ENCODE results near the gene SNX10. TPM values are rescaled to one million over a fixed set of nuclear protein-coding genes. Genes with fewer than 3 reads are reported as not detected.

SNX10 gene
- total RNA-seq, 1 donor from 2014 or later = 5.2 TPM

- intact Hi-C loops (cut with DNase I) = loop anchor here (5.0 to 10.0 kb wide), 2 partner anchors 495 to 797 kb away; partner anchors contain the start of genes HOXA9 and SKAP2
- TF ChIP-seq POLR2AphosphoS5 (IDR thresholded peaks at IDR 0.05; ENCODE audit: insufficient read depth in 1 of 2, low read depth in 1 of 2) (no peak), CTCF (IDR thresholded peaks at IDR 0.05) (no peak), POLR2A (IDR thresholded peaks at IDR 0.05) (no peak)
- Histone ChIP-seq H3K9me3 (no peaks in the 10 kb centered on the region), H3K27me3 (no peaks in the 10 kb centered on the region), H3K36me3 (no peaks in the 10 kb centered on the region), H3K4me3 (no peak overlapping the region), H3K27ac (no peak overlapping the region), H3K4me1 (no peaks in the 10 kb centered on the region)
- no peak for DNase-seq (ENCODE audit: extremely low spot score in 2 of 2)
Measured at GRCh38 chr7:26370011-26370410, 78.3 kb downstream of the SNX10 start.

GRCh38 chr7:26372249-26372648, 80.6 kb downstream of the SNX10 start:
- H3K4me1 ChIP-seq = peaks cover 16% of the 10 kb centered on the region
- TF ChIP-seq POLR2A (IDR thresholded peaks at IDR 0.05) (no peak), CTCF (IDR thresholded peaks at IDR 0.05) (no peak), POLR2AphosphoS5 (IDR thresholded peaks at IDR 0.05; ENCODE audit: insufficient read depth in 1 of 2, low read depth in 1 of 2) (no peak)
- no peak overlapping the region for H3K27ac ChIP-seq
- H3K36me3 ChIP-seq = no peaks in the 10 kb centered on the region
- H3K9me3 ChIP-seq = no peaks in the 10 kb centered on the region
- no peaks in the 10 kb centered on the region for H3K27me3 ChIP-seq
- H3K4me3 ChIP-seq = no peak overlapping the region
- intact Hi-C loops (cut with DNase I) = loop anchor here (5.0 to 10.0 kb wide), 2 partner anchors 493 to 795 kb away; partner anchors contain the start of genes HOXA9 and SKAP2
- DNase-seq (ENCODE audit: extremely low spot score in 2 of 2) = no peak

GRCh38 chr7:26372704-26373103, 81.0 kb downstream of the SNX10 start:
- Histone ChIP-seq H3K4me1 (peaks cover 20% of the 10 kb centered on the region), H3K27me3 (no peaks in the 10 kb centered on the region), H3K9me3 (no peaks in the 10 kb centered on the region), H3K36me3 (no peaks in the 10 kb centered on the region), H3K4me3 (no peak overlapping the region), H3K27ac (no peak overlapping the region)
- intact Hi-C loops (cut with DNase I) = loop anchor here (5.0 to 10.0 kb wide), 2 partner anchors 492 to 795 kb away; partner anchors contain the start of genes HOXA9 and SKAP2
- TF ChIP-seq CTCF (IDR thresholded peaks at IDR 0.05) = no peak
- TF ChIP-seq POLR2A (IDR thresholded peaks at IDR 0.05) = no peak
- no peak for TF ChIP-seq POLR2AphosphoS5 (IDR thresholded peaks at IDR 0.05; ENCODE audit: insufficient read depth in 1 of 2, low read depth in 1 of 2)
- no peak for DNase-seq (ENCODE audit: extremely low spot score in 2 of 2)

- DNase-seq (ENCODE audit: extremely low spot score in 2 of 2) = no peak
- Histone ChIP-seq H3K36me3 (no peaks in the 10 kb centered on the region), H3K4me3 (no peak overlapping the region), H3K9me3 (no peaks in the 10 kb centered on the region), H3K4me1 (peaks cover 21% of the 10 kb centered on the region), H3K27me3 (no peaks in the 10 kb centered on the region), H3K27ac (peak overlapping the region; percentile 1)
- TF ChIP-seq POLR2A (IDR thresholded peaks at IDR 0.05) = no peak
- no peak for TF ChIP-seq POLR2AphosphoS5 (IDR thresholded peaks at IDR 0.05; ENCODE audit: insufficient read depth in 1 of 2, low read depth in 1 of 2)
- TF ChIP-seq CTCF (IDR thresholded peaks at IDR 0.05) = no peak
- intact Hi-C loops (cut with DNase I) = loop anchor here (5.0 to 10.0 kb wide), 2 partner anchors 490 to 792 kb away; partner anchors contain the start of genes HOXA9 and SKAP2
Measured at GRCh38 chr7:26374647-26375373, 83.1 kb downstream of the SNX10 start.

- TF ChIP-seq CTCF (IDR thresholded peaks at IDR 0.05) = no peak
- no peak for TF ChIP-seq POLR2A (IDR thresholded peaks at IDR 0.05)
- no peak for TF ChIP-seq POLR2AphosphoS5 (IDR thresholded peaks at IDR 0.05; ENCODE audit: insufficient read depth in 1 of 2, low read depth in 1 of 2)
- no peaks in the 10 kb centered on the region for H3K9me3 ChIP-seq
- H3K27me3 ChIP-seq = no peaks in the 10 kb centered on the region
- intact Hi-C loops (cut with DNase I) = loop anchor here (2.0 to 10.0 kb wide), 2 partner anchors 291 to 489 kb away; partner anchors contain the start of gene SKAP2
- peak overlapping the region; percentile 1 for H3K27ac ChIP-seq
- no peaks in the 10 kb centered on the region for H3K36me3 ChIP-seq
- no peak for DNase-seq (ENCODE audit: extremely low spot score in 2 of 2)
- peaks cover 21% of the 10 kb centered on the region for H3K4me1 ChIP-seq
- peak overlapping the region; percentile 38 to 40 for H3K4me3 ChIP-seq
Measured at GRCh38 chr7:26375726-26376174, 84.1 kb downstream of the SNX10 start.
